Left ventricle myocardium superior (tissue), 1 donor: ENCODE results near the gene EIF5B. TPM values are rescaled to one million over a fixed set of nuclear protein-coding genes. Genes with fewer than 3 reads are reported as not detected.
A peak's percentile ranks its signal among the peaks of the same experiment; 100 is the strongest.
"Not testable (repeated sequence)": the region's sequence is repeated elsewhere in the genome, so short reads cannot be mapped to it uniquely, and the experiment has no call there.

ENCODE experiments used
- ATAC-seq: fragments of 200-7000 bp; cut with Tn5 transposase; one replicate; pipeline ENCODE4 v1.9.1; 2020; ENCODE audit warnings: mild to moderate bottlenecking, moderate library complexity
- DNase-seq: peaks from one replicate; pipeline ENCODE4 v3.0.0-alpha.2; 2020
- intact Hi-C: fragments of 100-400 bp; cut with micrococcal nuclease; formaldehyde crosslinking; loops from one replicate; pipeline ENCODE4 v1.11.0; 2022
- total RNA-seq: library from RNA; stranded (reverse); fragmentation: NEBNext Ultra II Directional; extraction: Animal tissue kit (Norgen Biotek cat#: 25700); gene quantifications from one replicate; pipeline ENCODE4 v1.2.1, GENCODE V29; 2021
- donor health status: DM: no; HTN: yes; CAD: no; lungs with severe emphysema.

EIF5B gene
- total RNA-seq, 1 donor from 2014 or later = 89.4 TPM

DNA sequence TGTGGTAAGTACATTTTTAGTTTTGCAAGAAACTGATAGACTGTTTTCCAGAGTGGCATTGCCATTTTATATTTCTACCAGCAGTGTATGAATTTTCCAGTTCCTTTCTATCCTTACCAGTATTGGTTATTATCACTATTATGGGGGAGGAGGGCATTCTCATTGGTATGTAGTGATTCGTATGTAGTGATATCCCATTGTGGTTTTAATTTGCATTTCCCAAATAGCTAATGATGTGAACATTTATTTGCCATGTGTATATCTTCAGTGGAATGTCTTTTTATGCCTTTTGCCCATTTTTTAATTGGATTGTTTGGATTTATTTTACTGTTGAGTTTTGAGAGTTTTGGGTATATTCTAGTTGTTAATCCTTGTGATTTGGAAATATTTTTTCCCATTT, 16.9 kb downstream of the EIF5B start:
- intact Hi-C loops = no loop called here
- ATAC-seq (no peak), DNase-seq (no peak)

DNA sequence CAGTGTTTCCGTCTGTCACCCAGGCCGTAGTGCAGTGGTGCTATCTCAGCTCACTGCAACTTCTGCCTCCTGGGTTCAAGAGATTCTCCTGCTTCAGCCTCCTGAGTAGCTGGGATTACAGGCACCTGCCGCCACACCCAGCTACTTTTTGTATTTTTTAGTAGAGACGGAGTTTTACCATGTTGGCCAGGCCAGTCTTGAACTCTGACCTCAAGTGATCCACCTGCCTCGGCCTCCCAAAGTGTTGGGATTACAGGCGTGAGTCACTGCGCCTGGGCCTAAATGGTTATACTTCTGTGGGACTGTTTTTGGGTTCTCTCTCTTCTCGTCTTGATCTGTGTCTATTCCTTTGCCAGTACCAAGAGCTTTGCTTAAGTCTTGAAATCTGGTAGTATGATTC, 17.6 kb downstream of the EIF5B start:
- intact Hi-C loops, DNase-seq, ATAC-seq: not testable (repeated sequence)

DNA sequence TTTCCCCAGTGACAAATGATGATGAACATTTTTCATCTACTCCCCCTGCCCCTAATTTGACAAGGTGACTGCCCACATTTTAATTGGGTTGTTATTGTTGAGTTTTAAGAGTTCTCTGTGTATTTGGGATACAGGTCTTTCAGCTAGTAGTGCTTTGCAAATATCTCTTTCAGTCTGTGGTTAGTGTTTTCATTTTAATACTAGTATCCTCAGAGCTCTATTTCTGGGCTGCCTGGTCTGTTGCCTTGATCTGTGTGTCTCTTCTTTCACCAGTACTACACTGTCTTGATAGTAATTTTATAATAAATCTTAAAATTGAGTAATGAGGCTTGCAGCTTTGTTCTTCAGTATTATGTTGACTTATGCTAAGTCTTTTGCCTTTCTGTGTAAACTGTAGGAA, 19.7 kb downstream of the EIF5B start:
- intact Hi-C loops = no loop called here
- DNase-seq (no peak), ATAC-seq (no peak)

DNA sequence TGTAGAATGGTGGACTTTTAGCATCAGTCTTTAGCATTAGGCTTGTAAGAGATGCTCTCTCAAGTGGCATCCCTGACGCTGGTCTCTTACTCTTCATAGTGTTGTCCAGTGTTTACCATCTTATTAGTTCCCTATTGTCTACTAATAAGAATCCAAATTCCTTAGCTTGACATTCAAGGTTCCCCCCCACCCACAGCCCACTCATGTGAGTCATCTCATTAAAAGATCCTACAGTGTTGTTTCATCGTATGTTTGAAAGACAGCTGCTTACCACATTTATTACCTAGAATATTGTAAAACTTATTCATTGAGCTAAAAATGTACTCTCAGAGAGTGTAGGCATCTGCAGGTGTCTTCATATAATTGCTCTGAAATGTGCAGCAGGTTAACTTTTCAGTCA, 28.5 kb downstream of the EIF5B start:
- ATAC-seq (no peak), DNase-seq (no peak)
- intact Hi-C loops = no loop called here

DNA sequence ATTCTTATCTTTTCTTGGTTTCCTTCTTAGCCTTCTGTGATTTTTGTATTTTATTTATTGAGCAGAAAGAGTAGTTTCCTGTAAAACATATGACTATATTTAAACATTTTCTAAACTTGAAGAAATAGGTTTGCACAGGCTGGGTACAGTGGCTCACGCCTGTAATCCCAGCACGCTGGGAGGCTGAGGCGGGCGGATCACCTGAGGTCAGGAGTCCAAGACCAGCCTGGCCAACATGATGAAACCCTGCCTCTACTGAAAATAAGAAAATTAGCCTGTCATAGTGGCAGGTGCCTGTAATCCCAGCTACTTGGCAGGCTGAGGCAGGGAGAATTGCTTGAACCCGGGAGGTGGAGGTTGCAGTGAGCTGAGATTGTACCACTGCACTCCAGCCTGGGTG, 31.7 kb downstream of the EIF5B start:
- DNase-seq, ATAC-seq, intact Hi-C loops: not testable (repeated sequence)

DNA sequence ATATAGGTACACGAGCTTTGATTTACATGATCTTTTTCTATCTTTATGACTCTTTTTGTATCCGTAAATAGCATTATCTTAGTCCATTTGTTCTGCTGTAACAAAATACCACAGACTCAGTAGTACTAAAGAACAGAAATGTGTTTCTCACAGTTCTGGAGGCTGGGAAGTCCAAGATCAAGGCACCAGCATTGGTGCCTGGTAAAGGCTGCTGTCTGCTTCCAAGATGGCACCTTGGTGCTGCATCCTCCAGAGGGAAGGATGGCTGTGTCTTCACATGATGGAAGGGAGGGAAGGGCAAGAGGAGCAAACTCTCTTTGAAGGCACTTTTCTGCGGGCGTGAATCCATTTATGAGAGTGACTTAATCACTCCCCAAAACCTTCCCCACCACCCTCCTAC, 36.0 kb downstream of the EIF5B start:
- no peak for ATAC-seq
- DNase-seq = no peak
- intact Hi-C loops = no loop called here

DNA sequence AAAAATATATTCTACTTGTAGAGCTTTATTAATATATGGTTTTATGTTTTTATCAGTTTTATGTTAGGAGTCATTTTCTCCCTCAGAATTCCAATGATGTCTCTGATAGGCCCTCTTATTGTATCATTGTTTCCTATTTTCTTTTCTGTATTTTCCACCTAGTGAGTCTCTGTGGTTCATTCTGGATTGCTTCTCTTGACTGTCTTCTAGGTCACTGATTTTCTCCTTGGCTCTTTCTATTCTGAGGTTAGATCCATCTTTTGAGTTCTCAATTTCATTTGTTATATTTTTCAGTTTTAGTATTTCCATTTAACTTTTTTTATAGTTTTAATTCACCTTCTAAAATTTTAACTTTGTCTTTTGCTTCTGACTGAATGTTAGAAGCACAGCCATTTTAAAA, 37.6 kb downstream of the EIF5B start:
- ATAC-seq (no peak), DNase-seq (no peak)
- intact Hi-C loops = no loop called here

DNA sequence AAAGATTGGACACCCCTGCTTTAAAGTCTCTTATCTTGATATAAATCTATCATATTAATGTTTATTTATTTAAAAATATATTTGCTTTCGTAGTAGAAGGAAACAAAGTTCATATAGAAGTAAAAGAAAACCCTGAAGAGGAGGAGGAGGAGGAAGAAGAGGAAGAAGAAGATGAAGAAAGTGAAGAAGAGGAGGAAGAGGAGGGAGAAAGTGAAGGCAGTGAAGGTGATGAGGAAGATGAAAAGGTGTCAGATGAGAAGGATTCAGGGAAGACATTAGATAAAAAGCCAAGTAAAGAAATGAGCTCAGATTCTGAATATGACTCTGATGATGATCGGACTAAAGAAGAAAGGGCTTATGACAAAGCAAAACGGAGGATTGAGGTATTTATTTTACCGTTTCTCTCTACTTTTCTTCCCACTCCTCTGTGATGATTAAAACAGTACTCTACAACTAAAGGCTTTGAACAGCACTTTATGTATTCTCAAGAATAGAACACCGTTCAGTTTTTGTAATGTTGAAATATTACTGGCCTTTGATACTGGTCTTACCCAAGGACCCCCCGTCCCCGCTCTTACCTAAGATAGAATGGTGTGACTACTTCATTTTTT, 39.2 kb downstream of the EIF5B start:
- intact Hi-C loops = no loop called here
- DNase-seq = no peak
- no peak for ATAC-seq

DNA sequence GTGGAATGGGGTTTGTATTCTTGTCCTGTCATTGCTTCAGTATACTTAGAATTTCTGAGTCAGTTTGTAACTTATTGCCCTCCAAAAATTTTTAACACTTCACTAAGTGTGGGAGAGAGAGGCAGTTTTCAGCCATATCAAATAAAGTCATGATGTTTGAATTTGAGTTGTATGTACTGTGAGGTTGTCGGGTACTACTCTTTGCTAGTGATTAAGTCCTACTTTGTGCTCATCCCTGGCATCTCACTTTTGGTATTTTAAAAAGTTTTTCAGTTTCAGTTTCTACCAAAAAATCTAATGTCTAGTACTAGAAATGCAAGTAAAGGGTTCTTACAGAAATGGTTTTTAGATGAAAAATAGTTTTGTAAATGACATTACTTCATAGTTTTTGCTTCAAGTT, 40.7 kb downstream of the EIF5B start:
- ATAC-seq = no peak
- intact Hi-C loops = no loop called here

DNA sequence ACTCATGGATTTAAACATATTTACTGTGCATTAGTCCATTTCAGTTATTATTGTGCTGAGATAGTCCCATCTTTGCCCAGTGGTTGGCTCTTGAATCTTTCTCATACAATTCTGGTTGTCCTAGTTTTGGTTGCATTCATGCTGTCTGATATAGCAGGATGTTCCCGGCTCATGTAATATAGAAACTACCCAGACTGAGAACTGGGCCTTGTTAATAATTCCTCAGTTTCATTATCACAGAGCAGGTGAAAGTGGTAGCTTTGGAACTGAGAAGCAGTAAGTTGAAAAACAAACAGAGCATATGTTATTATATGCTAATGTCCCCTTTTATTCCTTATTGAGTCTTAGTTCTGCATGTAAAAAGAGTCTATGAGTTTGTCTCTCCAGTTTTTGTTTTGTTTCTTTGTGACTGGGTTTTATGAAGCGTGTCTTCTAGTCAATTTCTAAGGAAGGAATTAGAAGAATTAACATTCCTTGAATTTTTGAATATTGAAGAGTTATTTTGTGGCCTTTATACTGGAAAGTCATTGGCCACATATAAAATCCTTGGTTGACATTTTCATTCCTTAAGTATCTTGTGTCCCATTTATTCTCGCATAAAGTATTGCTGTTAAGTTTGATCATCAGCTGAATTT, 43.3 kb downstream of the EIF5B start:
- DNase-seq (no peak), ATAC-seq (no peak)
- intact Hi-C loops = no loop called here

More for the DNA sequence above, 40.7 kb downstream of the EIF5B start:
- no peak for DNase-seq

DNA sequence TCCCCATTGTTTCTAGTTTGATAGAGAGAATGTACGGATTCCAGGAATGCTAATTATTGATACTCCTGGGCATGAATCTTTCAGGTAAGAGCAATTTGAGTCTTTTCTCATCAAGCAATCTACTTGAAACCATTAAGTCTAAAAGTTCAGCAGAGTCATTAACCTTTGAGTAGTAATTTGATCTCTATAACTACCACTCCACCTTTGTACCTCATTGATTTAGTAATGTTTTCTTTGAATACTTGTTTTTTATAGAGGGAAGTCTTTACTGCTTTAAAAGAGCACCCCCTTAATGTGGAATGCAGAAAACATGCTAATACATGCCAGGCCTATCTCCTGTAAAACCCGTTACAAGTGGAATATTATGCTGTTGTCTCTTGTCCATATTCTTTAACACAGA, 45.0 kb downstream of the EIF5B start:
- intact Hi-C loops = no loop called here
- ATAC-seq (no peak), DNase-seq (no peak)

DNA sequence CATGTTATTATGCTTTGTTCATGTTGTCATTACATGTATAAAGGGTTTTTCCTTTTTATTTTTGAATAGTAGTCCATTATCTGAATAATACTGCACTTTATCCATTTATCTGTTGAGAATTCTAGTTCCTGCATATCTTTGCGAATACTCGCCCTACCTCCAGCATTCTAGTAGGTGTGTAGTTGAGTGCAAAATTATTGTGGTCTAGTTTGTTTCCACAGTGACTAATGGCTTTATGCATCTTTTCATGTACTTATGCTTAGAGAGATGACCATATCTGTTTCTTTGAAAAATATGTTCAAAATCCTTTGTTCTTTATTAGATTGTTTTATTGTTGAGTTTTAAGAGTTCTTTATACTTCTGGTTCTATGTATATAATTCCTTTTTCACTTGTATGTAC, 48.8 kb downstream of the EIF5B start:
- ATAC-seq (no peak), DNase-seq (no peak)
- intact Hi-C loops = no loop called here

DNA sequence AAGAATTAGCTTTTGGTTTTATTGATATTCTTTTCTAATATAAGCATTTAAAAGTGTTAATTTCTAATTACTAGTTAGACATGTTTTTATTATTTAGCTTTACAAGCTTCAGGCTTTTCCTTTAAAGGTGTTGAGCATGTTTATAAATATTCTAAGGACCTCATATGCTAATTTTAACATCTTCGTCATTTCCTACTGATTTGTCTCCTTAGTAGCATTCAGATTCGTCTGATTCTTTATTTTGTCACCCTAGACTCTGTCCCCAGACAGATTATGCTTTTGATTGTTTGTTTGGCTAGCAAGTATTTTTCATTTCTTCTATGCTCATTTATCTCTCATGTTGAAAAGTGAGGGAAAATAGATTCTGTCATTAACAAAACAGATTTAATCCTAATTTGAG, 51.7 kb downstream of the EIF5B start:
- peak; percentile 62 for ATAC-seq
- DNase-seq = no peak
- intact Hi-C loops = no loop called here

DNA sequence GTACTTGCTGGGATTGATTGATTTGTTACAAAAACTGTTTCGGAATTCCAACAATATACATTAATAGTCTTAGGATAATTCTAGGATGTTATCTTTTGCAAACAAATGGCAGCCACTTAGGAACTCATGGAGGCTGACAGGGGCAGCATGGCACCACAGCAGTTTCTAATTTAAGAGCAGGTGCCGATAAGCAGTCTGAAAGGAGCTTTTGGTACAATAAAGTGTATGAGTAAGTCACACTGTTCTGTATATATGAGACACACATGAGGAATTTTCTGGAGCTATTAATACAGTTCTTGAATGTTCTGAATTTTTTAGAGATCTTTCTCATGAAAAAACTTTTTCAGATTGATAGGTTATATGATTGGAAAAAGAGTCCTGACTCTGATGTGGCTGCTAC, 52.2 kb downstream of the EIF5B start:
- DNase-seq (no peak), ATAC-seq (peak; percentile 95)
- intact Hi-C loops = no loop called here

DNA sequence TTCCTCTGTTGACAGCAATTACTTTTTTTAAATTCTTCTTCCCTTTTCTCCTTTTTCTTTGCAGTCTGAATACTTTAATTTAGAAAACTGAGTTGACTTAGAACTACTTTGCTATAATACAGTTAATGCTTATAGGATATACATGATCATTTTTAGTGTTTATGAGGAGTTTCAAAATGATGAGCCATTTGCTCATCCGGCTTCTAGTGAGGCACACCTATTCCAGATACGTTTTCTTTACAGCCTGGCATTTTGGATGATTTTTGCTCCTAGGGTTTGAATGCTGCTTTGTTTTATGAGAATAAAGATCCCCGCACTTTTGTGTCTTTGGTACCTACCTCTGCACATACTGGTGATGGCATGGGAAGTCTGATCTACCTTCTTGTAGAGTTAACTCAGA, 52.8 kb downstream of the EIF5B start:
- DNase-seq = no peak
- ATAC-seq = no peak
- intact Hi-C loops = no loop called here

DNA sequence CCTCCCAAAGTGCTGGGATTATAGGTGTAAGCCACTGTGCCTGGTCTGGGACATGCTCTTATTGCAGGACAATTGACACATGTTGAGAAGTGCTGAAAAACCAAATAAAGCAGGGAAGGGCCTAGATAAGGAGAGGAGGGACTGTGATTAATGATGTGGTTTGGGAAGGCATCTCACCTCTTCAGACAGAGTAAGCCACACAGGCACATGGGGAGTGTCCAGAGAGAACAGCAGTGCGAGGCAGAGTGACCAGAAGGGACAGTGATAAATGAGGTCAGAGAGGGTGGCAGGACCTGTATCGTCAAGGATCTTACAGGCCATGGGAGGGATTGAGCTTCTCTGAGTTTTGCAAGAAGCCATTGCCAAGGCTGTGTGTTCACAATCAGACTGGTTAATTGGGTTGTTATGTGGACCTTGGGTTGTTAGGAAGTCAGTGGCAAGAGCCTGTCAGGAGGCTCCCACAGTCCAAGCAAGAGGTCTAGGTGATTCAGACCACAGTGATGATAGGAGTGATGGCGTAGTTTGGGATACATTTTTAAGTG, 58.5 kb downstream of the EIF5B start:
- intact Hi-C loops = no loop called here
- ATAC-seq (no peak), DNase-seq (no peak)

DNA sequence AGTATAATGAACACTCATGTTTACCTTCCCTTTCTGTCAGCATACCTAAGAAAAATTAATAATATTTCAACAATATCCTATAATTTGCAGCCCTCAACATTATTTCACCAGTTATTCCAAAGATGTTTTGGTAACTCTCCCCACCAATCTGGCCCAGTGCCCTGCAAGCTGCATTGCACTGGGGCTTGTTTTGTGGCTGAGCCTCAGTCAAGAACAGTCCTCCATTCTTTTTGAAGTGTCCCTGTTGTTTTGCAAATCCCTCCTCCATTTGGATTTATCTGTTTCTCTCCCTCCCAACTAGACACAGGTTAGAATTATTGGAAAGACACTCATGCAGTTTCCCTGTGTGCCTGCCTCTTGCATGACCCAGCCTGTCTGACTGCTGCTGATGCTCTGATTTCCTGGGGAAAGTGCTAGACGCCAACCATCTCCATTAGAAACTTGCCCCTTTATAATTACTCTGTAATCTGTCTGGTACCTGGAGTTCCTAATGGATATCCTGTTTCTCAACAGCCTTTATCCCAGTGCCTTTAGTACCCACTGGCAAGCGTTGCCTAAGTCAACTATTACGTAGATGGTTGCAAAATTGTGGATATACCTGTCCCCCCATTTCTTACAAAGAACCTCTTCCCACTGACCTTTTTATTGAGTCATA, 60.2 kb downstream of the EIF5B start:
- intact Hi-C loops = no loop called here
- ATAC-seq (peak; percentile 4), DNase-seq (no peak)

DNA sequence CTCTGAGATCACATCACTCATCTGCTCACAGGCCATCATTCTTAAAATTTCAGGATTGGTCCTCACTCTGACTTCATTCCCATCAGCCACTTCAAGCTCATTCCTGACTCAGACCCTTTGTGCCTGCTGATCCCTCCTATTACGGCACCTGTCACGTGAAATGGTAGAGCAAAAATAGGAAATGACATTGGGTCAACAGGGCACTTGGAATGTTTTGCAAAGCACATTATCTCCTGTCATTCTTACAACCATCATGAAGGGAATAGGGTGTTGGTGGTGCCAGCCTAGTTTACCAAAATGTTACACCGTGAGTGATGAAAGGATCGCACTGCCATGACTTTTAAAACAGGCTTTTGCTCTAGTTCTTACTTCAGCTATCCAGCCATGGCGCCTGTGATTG, 61.1 kb downstream of the EIF5B start:
- DNase-seq = no peak
- intact Hi-C loops = no loop called here
- ATAC-seq = peak; percentile 76

DNA sequence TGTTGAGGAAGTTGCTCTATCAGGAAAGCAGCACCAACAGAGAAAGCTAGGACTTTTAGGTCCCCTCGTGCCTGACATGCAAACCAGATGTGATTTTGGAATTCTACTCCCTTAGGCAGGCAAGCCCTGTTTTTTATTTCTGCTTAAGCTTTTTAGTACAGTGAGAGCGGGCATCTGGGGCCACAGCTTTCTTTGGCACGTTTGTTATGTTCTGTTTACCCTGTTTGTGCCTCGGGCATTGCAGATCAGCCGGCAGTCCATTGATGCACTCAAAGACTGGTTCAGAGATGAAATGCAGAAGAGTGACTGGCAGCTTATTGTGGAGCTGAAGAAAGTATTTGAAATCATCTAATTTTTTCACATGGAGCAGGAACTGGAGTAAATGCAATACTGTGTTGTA, 61.9 kb downstream of the EIF5B start:
- DNase-seq = no peak
- no peak for ATAC-seq
- intact Hi-C loops = no loop called here

DNA sequence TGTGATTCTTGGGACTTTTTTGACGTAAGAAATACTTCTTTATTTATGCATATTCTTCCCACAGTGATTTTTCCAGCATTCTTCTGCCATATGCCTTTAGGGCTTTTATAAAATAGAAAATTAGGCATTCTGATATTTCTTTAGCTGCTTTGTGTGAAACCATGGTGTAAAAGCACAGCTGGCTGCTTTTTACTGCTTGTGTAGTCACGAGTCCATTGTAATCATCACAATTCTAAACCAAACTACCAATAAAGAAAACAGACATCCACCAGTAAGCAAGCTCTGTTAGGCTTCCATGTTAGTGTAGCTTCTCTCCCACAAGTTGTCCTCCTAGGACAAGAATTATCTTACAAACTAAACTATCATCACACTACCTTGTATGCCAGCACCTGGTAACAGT, 62.6 kb downstream of the EIF5B start:
- no peak for ATAC-seq
- DNase-seq = no peak
- intact Hi-C loops = no loop called here

DNA sequence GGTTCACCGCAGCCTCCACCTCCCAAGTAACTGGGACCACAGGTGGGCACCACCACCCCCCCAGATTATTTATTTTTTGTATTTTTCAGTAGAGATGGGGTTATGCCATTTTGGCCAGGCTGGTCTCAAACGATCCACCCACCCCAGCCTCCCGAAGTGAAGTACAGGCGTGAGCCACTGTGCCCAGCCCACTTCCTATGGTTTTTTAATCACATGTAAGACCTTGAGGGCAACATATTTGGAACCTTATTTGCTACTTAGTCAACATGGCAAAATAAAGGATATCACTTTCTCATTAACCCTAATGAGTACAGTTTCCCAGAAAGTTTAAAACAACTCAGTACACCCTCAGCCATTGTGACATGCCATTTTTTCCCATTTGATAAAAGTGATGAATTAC, 64.7 kb downstream of the EIF5B start:
- ATAC-seq (no peak), DNase-seq (no peak)
- intact Hi-C loops = no loop called here
